GM15510 (cell line): ENCODE measurements around the gene GRM4.

Experiments
- POLR2A ChIP-seq: IDR thresholded peaks from 3 replicates; pipeline ENCODE4 v1.6.1; 2011; ENCODE audit warnings: borderline replicate concordance; ENCODE audit not compliant: insufficient read length; ENCODE audit errors: extremely low read depth

Gene GRM4

DNA sequence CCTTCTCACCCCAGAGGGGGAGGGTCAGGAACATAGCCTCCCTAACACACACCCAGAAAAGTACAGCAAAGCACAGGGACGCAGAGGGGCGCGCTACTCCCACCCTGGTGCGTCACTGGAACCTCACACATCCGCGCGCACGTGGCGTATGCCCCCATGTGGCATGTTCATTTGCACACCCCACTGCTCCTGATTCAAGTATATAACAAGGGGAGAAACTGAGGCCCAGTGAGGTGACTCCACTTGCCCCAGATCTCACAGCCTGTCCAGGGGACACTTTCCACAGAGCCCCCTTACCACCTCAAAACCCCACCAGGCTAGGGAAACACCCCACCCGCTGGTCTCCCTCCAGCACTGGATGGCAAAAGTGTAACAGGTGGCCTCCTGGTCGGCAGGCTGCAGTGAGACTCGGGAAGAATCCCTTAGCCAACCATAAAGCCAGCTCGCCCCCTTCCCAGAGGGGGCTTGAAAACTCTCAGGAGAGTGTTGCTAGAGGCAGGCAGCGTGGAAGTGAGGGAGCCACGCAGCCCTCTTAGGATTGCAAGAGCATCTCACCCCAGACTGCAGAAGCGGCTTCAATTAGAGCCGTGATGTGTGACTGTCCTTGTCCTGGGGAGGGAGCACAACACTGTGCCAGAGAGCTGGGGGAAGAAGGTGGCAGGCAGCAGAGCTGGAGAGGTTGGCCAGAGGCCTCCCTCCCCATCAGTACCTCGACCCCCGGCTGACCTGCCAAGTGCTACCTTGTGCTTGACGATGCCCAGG, at the start of gene GRM4:
TSS of gene GRM4 (minus strand) at position 67 of the 762 bp plus-strand sequence. CDS start 12,591 bp downstream, outside the sequence.
- no peak for TF ChIP-seq POLR2A

- no peak for TF ChIP-seq POLR2A
Observed at GRCh38 chr6:34194772-34195171, 48.9 kb upstream of the GRM4 start.

DNA sequence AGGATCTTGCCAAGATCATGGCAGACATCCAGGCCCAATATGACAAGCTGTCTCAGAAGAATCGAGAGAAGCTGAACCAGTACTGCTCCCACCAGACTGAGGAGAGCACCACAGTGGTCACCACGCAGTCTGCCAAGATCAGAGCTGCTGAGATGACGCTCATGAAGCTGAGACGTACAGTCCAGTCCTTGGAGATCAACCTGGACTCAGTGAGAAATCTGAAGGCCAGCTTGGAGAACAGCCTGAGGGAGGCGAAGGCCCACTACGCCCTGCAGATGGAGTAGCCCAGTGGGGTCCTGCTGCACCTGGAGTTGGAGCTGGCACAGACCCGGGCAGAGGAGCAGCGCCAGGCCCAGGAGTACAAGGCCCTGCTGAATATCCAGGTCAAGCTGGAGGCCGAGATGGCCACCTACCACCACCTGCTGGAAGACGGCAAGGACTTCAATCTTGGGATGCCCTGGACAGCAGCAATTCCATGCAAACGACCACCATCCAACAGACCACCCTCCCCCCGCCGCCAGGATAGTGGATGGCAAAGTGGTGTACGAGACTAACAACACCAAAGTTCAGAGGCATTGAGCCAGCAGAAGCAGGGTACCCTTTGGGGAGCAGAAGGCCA, 44.7 kb upstream of the GRM4 start:
- TF ChIP-seq POLR2A: no peak

DNA sequence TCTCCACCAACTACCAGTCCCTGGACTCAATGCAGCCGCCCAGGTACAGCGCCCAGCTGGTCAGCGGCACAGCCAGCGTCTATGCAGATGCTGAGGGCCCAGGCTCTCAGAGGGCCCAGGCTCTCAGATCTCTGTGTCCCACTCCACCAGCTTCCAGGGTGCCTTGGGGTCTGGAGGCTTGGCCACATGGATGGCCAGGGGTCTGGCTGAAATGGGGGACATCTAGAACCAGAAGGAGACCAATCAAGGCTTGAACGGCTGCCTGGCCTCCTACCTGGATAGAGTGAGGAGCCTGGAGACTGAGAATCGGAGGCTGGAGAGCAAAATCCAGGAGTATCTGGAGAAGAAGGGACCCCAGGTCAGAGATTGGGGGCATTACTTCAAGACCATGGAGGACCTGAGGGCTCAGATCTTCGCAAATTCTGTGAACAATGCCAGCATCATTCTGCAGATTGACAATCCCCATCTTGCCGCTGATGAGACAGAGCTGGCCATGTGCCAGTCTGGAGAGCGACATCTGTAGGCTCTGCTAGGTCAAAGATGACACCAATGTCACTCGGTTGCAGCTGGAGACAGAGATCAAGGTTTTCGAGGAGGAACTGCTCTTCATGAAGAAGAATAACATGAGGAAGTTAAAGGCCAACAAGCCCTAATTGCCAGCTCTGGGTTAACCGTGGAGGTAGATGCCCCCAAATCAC, 44.1 kb upstream of the GRM4 start:
- no peak for TF ChIP-seq POLR2A

- TF ChIP-seq POLR2A: no peak
Observed at GRCh38 chr6:34182751-34183531, 37.1 kb upstream of the GRM4 start.

- no peak for TF ChIP-seq POLR2A
Observed at GRCh38 chr6:34181908-34182307, 36.0 kb upstream of the GRM4 start.

GRCh38 chr6:34179106-34179720, 33.3 kb upstream of the GRM4 start:
- TF ChIP-seq POLR2A: no peak

DNA sequence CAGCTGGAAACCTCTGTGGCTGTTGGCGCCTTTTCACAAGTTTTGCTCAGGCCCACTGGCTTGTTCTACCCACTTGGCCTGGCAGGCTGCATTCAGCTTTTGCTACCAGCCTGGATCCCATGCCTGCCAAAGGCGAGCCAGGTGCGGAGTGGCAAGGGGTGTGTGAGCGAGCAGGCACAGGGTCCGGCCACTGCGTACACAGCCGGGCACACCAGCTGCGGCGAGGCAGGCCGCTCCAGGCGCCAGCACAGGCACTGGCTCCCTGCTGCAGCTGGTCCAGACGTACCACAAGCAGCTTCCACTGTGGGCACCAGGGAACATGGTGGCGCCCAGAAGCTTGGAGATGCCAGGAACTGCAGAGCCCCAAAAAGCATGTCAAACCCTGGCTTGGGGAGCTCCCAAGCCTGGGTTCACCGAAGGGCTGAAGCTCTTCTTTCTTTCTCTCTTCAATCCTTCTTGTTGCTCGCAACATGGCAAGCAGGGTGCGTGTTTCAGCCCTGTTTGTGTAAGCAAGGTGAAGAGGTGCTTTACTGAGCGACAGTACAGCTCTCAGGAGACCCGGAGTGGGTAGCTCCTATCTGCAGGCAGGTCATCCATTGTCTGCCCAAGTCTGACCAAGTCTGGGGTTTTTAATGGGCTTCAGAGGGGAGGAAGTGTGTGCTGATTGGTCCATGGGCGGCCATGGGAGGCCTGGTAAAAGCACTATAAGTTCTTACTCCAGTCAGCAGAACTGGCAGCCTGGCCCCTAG, 32.6 kb upstream of the GRM4 start:
- no peak for TF ChIP-seq POLR2A

DNA sequence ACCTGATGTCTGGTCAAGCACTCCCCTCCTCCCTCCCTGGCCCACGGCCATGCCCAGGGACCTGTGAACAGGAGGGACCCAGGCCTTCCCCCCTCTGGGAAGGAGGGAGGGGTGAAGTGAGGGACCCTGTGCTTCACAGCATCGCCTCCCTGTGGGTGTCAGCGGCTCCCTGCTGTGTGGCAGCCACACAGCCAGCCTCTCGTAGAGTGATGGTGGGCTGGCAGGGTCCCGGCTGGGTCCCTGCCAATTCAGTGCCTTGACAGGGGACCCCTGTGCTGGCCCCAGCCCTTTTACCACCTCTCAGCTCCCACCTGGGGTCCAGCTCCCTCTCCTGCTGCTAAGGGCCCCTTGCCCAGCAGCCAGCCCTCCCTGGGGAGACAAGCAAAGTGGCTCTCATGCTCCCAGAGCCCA, 31.3 kb upstream of the GRM4 start:
- no peak for TF ChIP-seq POLR2A

DNA sequence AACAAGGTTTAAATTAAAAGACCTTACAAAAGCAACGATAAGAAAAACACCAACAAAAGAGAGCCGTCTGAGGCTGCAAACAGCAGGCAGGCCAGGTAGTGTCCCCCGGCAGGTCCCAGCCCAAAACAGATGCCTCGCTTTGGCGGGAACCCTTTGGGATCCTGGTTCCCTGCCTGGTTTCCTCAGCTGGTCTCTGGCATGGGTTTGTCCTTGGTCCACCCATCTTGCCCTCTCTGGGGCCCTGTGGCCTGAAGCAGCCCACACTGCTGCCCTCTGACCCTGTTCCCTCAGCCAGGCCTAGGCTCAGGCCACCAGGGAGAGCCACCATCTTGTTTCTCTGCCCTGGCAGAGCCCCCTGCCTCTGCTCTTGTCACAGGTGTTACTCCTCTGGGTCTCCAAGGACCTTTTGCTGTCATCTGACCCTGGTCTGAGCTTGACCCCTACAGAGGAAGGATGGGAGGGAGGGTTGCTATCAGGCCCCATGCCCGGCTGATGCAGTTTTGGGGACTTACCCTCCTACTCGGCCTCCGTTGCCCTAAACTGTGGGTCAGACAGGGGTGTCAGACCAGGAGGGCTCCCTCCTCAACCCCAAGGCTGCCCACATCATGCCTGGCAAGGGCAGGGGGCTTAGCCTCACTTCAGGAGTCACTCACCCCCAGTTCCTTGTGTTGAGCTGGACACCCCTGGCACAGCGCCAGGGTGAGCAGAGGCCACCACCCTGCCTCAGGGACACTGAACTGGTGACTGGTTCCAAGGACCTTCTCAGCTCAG, 30.6 kb upstream of the GRM4 start:
- no peak for TF ChIP-seq POLR2A

- no peak for TF ChIP-seq POLR2A
Observed at GRCh38 chr6:34174846-34175399, 29.0 kb upstream of the GRM4 start.

DNA sequence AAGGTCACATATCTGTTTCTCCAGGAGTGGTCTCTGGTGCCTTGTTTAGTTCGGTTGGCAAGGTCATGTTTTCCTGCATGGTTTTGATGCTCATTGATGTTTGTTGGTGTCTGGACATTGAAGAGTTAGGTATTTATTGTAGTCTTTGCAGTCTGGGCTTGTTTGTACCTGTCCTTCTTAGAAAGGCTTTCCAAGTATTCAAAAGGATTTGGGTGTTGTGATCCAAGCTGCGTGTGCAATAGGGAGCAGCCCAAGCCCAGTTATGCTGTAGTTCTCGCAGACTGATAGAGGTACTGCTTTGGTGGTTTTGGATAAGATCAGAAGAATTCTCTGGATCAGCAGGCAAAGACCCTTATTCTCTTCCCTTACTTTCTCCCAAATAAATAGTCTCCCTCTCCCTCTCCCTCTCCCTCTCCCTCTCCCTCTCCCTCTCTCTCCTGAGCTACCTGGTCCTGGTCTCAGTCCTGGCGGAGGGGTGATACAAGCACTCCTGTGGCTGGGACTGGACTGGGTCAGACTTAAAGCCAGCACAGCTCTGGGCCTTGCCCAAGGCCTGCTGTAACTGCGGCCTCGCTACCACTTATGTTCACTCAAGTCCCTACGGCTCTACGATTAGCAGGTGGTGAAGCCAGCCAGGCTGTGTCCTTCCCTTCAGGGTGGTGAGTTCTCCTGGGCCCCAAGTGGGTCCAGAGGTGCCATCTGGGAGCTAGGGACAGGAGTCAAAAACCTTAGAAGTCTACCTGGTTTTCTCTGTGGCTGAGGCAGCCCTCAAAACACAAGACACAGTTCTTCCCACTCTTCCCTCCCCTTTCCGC, 27.3 kb upstream of the GRM4 start:
- no peak for TF ChIP-seq POLR2A
